Suprapubic skin (tissue), 3 donors: Measurements from ENCODE around the gene NRTN.

Experiments used
- CTCF ChIP-seq, 2 donors: fragments of 200-600 bp in 1 of 2; fragments of 450-650 bp in 1 of 2; sonication (generic) in 1 of 2; IDR thresholded peaks; one replicate each; pipeline ENCODE4 v1.5.1; 2016 to 2019; ENCODE audit warnings: antibody characterized with exemption in 2 of 2, mild to moderate bottlenecking in 1 of 2, moderate library complexity in 1 of 2
- POLR2A ChIP-seq, 2 donors: fragments of 450-650 bp; IDR thresholded peaks; one replicate each; pipeline ENCODE4 v1.6.1; 2017; ENCODE audit warnings: antibody characterized with exemption in 2 of 2, mild to moderate bottlenecking in 2 of 2, moderate library complexity in 2 of 2

GRCh38 chr19:5824751-5825150 lies 19.9 kb downstream of the NRTN start:
- TF ChIP-seq POLR2A (IDR thresholded peaks at IDR 0.05), result no peak
- no peak for TF ChIP-seq CTCF (IDR thresholded peaks at IDR 0.05)
